PC-9 (cell line): ENCODE results near the gene NHSL1.

Source experiments
- CTCF ChIP-seq: fragments of 200-600 bp; sonication (generic); conservative IDR thresholded peaks from 2 replicates; pipeline ENCODE4 v1.6.1; 2017; ENCODE audit warnings: mixed run types, antibody characterized with exemption, mild to moderate bottlenecking, moderate library complexity
- EZH2 ChIP-seq: fragments of 200-600 bp; sonication (generic); IDR thresholded peaks from 2 replicates; pipeline ENCODE4 v1.8.0; 2017; ENCODE audit warnings: antibody characterized with exemption, low read depth

GRCh38 chr6:138486249-138487101, 12.8 kb downstream of the NHSL1 start:
- TF ChIP-seq EZH2 (no peak), CTCF (no peak)
